HG02885 (cell line): Measurements from ENCODE around the gene CTRB2.

Experiments used
- ATAC-seq: cut with Tn5 transposase; IDR thresholded peaks from one replicate; pipeline ENCODE4 v1.9.1; 2021; ENCODE audit warnings: mild to moderate bottlenecking; ENCODE audit not compliant: unreplicated experiment, poor library complexity

The CTRB2 gene

DNA sequence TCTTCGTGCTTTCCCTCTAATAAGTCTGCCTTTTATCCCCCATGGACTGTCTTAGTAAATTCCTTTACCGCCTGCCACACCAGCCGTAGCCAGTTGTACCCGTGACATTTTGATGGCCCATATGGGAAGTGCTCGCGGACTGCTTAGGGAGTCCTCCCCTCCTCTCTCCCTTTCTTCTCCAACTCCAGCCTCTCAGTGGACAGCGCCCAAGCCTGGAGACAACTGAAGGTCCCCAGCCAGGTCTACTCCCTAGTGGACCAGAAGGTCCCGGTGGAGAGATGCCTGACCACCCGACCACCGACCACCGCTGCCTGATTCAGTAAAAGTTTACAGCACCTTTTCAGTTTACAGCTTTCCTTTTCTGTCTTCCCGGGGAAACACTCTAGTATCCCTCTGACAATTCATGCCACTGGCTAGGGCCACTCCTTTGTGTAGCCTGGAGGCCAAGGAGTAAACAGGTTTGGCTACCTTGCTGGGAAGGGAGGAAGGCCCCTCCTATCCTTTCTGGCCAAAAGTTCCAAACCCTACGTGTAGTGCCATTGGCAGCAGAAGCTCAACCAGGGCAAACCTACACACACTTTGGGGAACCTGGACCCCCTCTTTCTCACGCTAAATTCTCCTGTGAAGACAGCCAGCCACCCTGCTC lies 18.0 kb downstream of the CTRB2 start:
- no peak for ATAC-seq

DNA sequence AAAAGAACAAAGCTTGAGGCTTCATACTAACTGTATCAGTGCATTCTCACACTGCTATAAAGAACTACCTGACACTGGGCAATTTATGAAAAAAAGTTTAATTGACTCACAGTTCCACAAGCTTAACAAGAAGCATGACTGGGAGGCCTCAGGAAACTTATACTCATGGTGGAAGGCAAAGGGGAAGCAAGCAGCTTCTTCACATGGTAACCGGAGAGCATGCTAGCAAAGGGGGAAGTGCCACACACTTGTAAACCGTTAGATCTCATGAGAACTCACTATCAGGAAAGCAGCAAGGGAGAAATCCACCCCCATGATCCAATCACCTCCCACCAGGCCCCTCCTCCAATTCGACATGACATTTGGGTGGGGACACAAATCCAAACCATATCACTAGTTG lies 25.3 kb downstream of the CTRB2 start:
- no peak for ATAC-seq

DNA sequence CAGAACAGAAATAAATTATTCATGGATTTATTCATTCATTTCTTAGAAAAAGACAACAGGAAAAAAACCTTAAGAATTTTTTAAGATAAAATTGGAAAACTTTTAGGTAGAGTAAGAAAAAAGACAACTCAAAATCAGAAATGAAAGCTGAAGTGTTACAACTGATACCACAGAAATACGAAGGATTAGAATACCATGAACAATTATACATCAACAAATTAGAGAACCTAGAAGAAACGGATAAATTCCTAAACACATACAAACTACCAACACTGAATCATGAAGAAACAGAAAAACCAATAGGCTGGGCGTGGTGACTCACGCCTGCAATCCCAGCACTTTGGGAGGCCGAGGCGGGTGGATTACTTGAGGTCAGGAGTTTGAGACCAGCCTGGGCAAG lies 27.8 kb downstream of the CTRB2 start:
- ATAC-seq = no peak

DNA sequence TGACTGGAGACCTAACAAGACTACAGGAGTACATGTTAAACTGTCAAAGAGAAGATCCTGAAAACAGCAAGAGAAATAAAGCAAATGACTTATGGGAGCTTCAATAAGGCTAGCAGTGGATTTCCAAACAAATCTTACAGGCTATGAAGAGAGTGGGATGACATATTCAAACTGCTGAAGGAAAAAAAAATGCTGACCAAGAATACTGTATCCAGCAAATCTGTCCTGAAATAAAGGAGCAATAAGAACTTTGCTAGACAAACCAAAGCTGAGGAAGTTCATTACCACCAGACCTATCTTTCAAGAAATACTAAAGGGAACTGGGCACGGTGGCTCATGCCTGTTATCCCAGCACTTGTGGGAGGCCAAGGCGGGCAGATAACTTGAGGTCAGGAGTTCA lies 30.0 kb downstream of the CTRB2 start:
- ATAC-seq = no peak

DNA sequence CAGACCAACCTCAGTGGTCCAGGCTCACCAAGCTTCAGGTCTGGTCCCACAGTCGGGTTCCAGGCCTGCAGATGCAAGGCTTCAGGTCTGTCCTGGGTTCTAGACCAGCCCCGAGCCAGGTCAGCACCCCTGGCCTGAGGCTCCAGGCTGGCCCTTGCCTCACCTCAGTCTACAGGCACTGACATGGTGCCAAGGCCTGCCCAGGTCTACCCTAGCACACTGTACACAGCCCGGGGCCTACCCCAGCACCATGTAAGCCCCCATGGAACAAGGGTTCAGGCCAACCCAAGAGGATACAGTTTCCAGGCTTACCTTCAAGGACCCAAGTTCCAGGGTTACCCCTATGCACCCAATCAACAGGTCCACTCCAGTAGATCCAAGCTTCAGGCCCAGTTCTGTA lies 31.9 kb downstream of the CTRB2 start:
- ATAC-seq = no peak

DNA sequence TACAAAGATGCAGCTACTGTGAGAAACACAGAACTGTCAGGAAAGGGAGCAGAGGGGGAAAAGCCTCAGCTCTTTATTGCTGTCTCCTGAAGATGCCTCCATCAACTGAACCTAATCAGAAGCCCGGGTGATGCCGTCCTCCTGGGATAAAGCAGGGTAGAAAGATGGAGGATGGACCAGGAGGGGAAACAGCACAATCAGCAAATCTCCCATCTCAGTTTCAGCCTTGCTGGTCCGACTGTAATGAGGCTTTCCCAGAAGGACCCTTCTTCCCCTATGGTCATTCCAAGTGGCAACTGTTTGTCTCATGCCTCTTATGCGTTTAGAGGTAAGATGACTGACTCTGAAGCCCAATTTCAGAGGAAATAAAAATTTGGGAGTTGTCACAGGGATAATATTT lies 34.4 kb downstream of the CTRB2 start:
- no peak for ATAC-seq

DNA sequence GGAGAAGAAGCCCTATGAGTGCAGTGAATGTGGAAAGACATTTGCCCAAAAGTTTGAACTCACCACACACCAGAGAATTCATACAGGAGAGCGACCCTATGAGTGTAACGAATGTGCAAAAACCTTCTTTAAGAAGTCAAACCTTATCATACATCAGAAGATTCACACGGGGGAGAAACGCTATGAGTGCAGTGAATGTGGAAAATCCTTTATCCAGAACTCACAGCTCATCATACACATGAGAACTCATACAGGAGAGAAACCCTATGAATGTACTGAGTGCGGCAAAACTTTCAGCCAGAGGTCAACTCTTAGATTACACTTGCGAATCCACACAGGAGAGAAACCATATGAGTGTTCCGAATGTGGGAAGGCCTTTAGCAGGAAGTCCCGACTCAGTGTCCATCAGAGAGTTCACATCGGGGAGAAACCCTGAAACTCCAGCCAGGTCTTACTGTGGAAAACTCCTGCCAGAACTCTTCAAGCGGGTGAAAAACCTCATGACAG lies 37.0 kb downstream of the CTRB2 start:
- no peak for ATAC-seq

DNA sequence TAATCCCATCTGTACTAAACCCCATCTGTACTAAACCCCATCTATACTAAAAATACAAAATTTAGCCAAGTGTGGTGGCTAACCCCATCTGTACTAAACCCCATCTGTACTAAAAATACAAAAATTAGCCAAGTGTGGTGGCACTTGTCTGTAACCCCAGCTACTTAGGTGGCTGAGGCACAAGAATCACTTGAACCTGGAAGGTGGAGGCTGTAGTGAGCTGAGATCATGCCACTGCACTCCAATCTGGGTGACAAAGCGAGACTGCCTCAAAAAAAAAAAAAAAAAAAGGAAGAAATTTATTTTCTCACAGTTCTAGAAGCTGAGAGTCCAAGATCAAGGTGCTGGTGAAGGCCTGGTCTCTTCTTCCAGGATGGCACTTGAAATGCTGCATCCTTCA lies 46.6 kb downstream of the CTRB2 start:
- ATAC-seq = no peak
